Right ventricle myocardium superior (tissue), 1 donor: ENCODE results near the gene ABCA5. TPM values are rescaled to one million over a fixed set of nuclear protein-coding genes. Genes with fewer than 3 reads are reported as not detected.
"Not testable (repeated sequence)": the region's sequence is repeated elsewhere in the genome, so short reads cannot be mapped to it uniquely, and the experiment has no call there.

Source experiments
- ATAC-seq: fragments of 200-7000 bp; cut with Tn5 transposase; one replicate; pipeline ENCODE4 v1.9.1; 2020; ENCODE audit warnings: mild to moderate bottlenecking; ENCODE audit not compliant: poor library complexity
- DNase-seq: peaks from one replicate; pipeline ENCODE4 v3.0.0-alpha.2; 2020
- intact Hi-C: fragments of 100-400 bp; cut with DNase I; formaldehyde crosslinking; loops from one replicate; pipeline ENCODE4 v1.11.2; 2022
- total RNA-seq: library from RNA; stranded (reverse); fragmentation: NEBNext Ultra II Directional; extraction: Animal tissue kit (Norgen Biotek cat#: 25700); gene quantifications from one replicate; pipeline ENCODE4 v1.2.1, GENCODE V29; 2021
- donor health status: DM: no; HTN: yes; CAD: no; lungs with severe emphysema.

ABCA5 gene
- total RNA-seq, 1 donor from 2014 or later: 20.2 TPM

GRCh38 chr17:69282002-69282401 lies 44.9 kb downstream of the ABCA5 start:
- intact Hi-C loops: no loop called here
- DNase-seq: no peak
- ATAC-seq: no peak

- DNase-seq, ATAC-seq, intact Hi-C loops: not testable (repeated sequence)
These were observed 50.7 kb downstream of the ABCA5 start for GRCh38 chr17:69276279-69276678.

- DNase-seq (no peak), ATAC-seq (no peak)
- intact Hi-C loops: no loop called here
These were observed 51.2 kb downstream of the ABCA5 start for GRCh38 chr17:69275751-69276150.

GRCh38 chr17:69271023-69271422 lies 55.9 kb downstream of the ABCA5 start:
- no peak for DNase-seq
- ATAC-seq: no peak
- intact Hi-C loops: no loop called here

GRCh38 chr17:69269131-69269998 lies 57.6 kb downstream of the ABCA5 start:
- intact Hi-C loops: no loop called here
- DNase-seq (no peak), ATAC-seq (peak; percentile 45)

GRCh38 chr17:69268543-69269014 lies 58.4 kb downstream of the ABCA5 start:
- intact Hi-C loops: no loop called here
- no peak for DNase-seq
- ATAC-seq: no peak

GRCh38 chr17:69267219-69267618 lies 59.7 kb downstream of the ABCA5 start:
- intact Hi-C loops: no loop called here
- no peak for ATAC-seq
- DNase-seq: no peak

GRCh38 chr17:69265873-69266272 lies 61.1 kb downstream of the ABCA5 start:
- ATAC-seq: no peak
- DNase-seq: no peak
- intact Hi-C loops: no loop called here

GRCh38 chr17:69254187-69254586 lies 72.7 kb downstream of the ABCA5 start:
- intact Hi-C loops: no loop called here
- ATAC-seq (no peak), DNase-seq (no peak)

- DNase-seq (no peak), ATAC-seq (no peak)
- intact Hi-C loops: no loop called here
These were observed 76.3 kb downstream of the ABCA5 start for GRCh38 chr17:69250641-69251040.

- DNase-seq (no peak), ATAC-seq (peak; percentile 77)
- intact Hi-C loops: no loop called here
These were observed 80.1 kb downstream of the ABCA5 start for GRCh38 chr17:69246726-69247375.

- intact Hi-C loops: no loop called here
- DNase-seq: no peak
- ATAC-seq: no peak
These were observed 80.7 kb downstream of the ABCA5 start for GRCh38 chr17:69246202-69246601.

- DNase-seq: no peak
- no peak for ATAC-seq
- intact Hi-C loops: no loop called here
These were observed 81.3 kb downstream of the ABCA5 start for GRCh38 chr17:69245617-69246016.

- no peak for DNase-seq
- intact Hi-C loops: loop anchor here (5.0 to 10.0 kb wide), 2 partner anchors 275 to 468 kb away; no protein-coding TSS in a partner anchor
These were observed 87.0 kb downstream of the ABCA5 start for GRCh38 chr17:69239611-69240600.

GRCh38 chr17:69236946-69237345 lies 90.0 kb downstream of the ABCA5 start:
- ATAC-seq (no peak), DNase-seq (no peak)
- intact Hi-C loops: loop anchor here (5.0 to 10.0 kb wide), 2 partner anchors 272 to 465 kb away; no protein-coding TSS in a partner anchor

More at GRCh38 chr17:69239611-69240600, 87.0 kb downstream of the ABCA5 start:
- no peak for ATAC-seq

GRCh38 chr17:69236464-69236863 lies 90.5 kb downstream of the ABCA5 start:
- ATAC-seq (no peak), DNase-seq (no peak)
- intact Hi-C loops: loop anchor here (5.0 to 10.0 kb wide), 2 partner anchors 272 to 464 kb away; no protein-coding TSS in a partner anchor

GRCh38 chr17:69235338-69236058 lies 91.4 kb downstream of the ABCA5 start:
- ATAC-seq (peak; percentile 90), DNase-seq (peak; percentile 78)
- intact Hi-C loops: loop anchor here (5.0 to 10.0 kb wide), 2 partner anchors 271 to 463 kb away; no protein-coding TSS in a partner anchor

GRCh38 chr17:69232650-69233049 lies 94.3 kb downstream of the ABCA5 start:
- intact Hi-C loops: loop anchor here (10.0 kb wide), 1 partner anchor 268 kb away; no protein-coding TSS in a partner anchor
- DNase-seq: no peak
- ATAC-seq: no peak
